ENCODE data around the gene KRT17. TPM values are rescaled to one million over a fixed set of nuclear protein-coding genes. Genes with fewer than 3 reads are reported as not detected.
A peak's percentile ranks its signal among the peaks of the same experiment; 100 is the strongest.

KRT17 gene
- total RNA-seq, 1 experiment from 2014 or later: 1.5 TPM

DNA sequence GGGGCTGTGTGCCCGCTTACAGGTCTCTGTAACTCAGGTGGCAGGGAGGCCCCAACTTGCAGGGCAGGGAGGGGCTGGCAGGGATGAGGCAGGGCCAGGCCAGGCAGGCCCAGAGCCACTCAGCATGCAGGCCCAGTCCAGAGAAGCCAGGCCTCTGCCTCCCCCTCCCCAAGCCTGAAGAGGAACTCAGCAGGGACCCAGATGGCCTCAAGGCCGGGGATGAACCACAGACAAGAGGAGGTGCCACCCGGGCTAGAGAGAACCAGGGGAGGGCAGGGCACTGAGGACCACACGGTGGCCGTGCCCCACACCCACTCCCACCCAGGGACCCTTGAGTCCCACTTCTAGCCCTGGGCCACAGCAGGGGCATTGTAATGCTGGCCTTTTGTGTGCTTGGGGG is 34.5 kb upstream of the KRT17 start:
- no peak overlapping the region for H3K4me3 Mint-ChIP-seq
- peaks cover 3% of the 10 kb centered on the region; the same call in 1 of the 2 replicates for H3K27me3 ChIP-seq (ENCODE audit: insufficient read depth, low read length)
- H3K4me1 Mint-ChIP-seq: peaks cover 9 to 18% of the 10 kb centered on the region in 2 experiments
- H3K4ac ChIP-seq (ENCODE audit: low read depth, low read length): no peak overlapping the region
- no peak overlapping the region for H3K56ac ChIP-seq (ENCODE audit: insufficient read length, low read depth, low read length)
- no peaks in the 10 kb centered on the region for H3K9me3 ChIP-seq (ENCODE audit: control insufficient read depth, low read depth, low read length)
- H2AFZ ChIP-seq (ENCODE audit: low read length): no peak overlapping the region
- no peaks in the 10 kb centered on the region for H3K9me3 Mint-ChIP-seq
- no peaks in the 10 kb centered on the region for H3K79me1 ChIP-seq (ENCODE audit: insufficient read depth, low read depth, low read length, poor library complexity, severe bottlenecking)
- H3K9ac ChIP-seq (ENCODE audit: extremely low read depth, insufficient read length, low read length): no peak overlapping the region
- H3T11ph ChIP-seq (ENCODE audit: low read length): no peak overlapping the region
- H3K27ac Mint-ChIP-seq: peak overlapping the region in 1 of 3 experiments; percentile 93; a peak in 1 of 7 replicates
- no peak for DNase-seq
- no peak overlapping the region for H3K27ac ChIP-seq (ENCODE audit: insufficient read length, low read depth, low read length)
- no peak overlapping the region for H2BK120ac ChIP-seq (ENCODE audit: low read depth, low read length, poor library complexity, severe bottlenecking)
- H4K91ac ChIP-seq (ENCODE audit: insufficient read length, low read depth, low read length): no peak overlapping the region
- H4K5ac ChIP-seq (ENCODE audit: insufficient read length, low read depth, low read length): no peak overlapping the region
- H3K27me3 Mint-ChIP-seq (ENCODE audit: low read depth): peaks cover 11% of the 10 kb centered on the region
- H2BK5ac ChIP-seq (ENCODE audit: insufficient read length, low read length): no peak overlapping the region
- H4K8ac ChIP-seq (replicated peaks; ENCODE audit: insufficient read length, low read depth, low read length): no peak overlapping the region
- H3K18ac ChIP-seq (ENCODE audit: insufficient read length, low read depth, low read length): no peak overlapping the region
- no peak overlapping the region for H3K23ac ChIP-seq (ENCODE audit: insufficient read length, low read depth, low read length)
- no peaks in the 10 kb centered on the region for H3K23me2 ChIP-seq (ENCODE audit: insufficient read length, low read depth, low read length, poor library complexity, severe bottlenecking)
- H3K36me3 Mint-ChIP-seq (ENCODE audit: insufficient read depth in 1 of 3, low read depth in 3 of 3): no peaks in the 10 kb centered on the region
- H2BK20ac ChIP-seq (ENCODE audit: low read depth, low read length, poor library complexity, severe bottlenecking): no peak overlapping the region
- H4K20me1 ChIP-seq (ENCODE audit: control insufficient read depth, insufficient read depth, insufficient read length): no peaks in the 10 kb centered on the region
- H3K14ac ChIP-seq (ENCODE audit: insufficient read depth, low read length): no peak overlapping the region
- WGBS (ENCODE audit: extremely low coverage, insufficient read length, low lambda C conversion rate): no CpG with 5 or more reads among the region's 5 CpGs
- H3K4me1 ChIP-seq (ENCODE audit: insufficient read depth, low read length): no peaks in the 10 kb centered on the region
- H3K79me2 ChIP-seq (ENCODE audit: insufficient read depth, low read length): no peaks in the 10 kb centered on the region
- H3K4me2 ChIP-seq (ENCODE audit: insufficient read depth, insufficient read length, low read length): no peak overlapping the region
- H2AK5ac ChIP-seq (ENCODE audit: insufficient read length, low read length): no peak overlapping the region
- TF ChIP-seq, protein P1, sequence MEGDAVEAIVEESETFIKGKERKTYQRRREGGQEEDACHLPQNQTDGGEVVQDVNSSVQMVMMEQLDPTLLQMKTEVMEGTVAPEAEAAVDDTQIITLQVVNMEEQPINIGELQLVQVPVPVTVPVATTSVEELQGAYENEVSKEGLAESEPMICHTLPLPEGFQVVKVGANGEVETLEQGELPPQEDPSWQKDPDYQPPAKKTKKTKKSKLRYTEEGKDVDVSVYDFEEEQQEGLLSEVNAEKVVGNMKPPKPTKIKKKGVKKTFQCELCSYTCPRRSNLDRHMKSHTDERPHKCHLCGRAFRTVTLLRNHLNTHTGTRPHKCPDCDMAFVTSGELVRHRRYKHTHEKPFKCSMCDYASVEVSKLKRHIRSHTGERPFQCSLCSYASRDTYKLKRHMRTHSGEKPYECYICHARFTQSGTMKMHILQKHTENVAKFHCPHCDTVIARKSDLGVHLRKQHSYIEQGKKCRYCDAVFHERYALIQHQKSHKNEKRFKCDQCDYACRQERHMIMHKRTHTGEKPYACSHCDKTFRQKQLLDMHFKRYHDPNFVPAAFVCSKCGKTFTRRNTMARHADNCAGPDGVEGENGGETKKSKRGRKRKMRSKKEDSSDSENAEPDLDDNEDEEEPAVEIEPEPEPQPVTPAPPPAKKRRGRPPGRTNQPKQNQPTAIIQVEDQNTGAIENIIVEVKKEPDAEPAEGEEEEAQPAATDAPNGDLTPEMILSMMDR (conservative IDR thresholded peaks at IDR 0.05): no peak
- H2BK15ac ChIP-seq (ENCODE audit: low read depth, low read length): no peak overlapping the region
- no peak overlapping the region for H2BK12ac ChIP-seq (ENCODE audit: insufficient read length, low read depth, low read length)
